HS-27A (cell line): ENCODE data around the gene DGCR8.

ENCODE experiments used
- DNase-seq: peaks from one replicate; pipeline ENCODE4 v3.0.0-alpha.2; 2012; ENCODE audit warnings: low read depth, missing footprints

DGCR8 gene

GRCh38 chr22:20079745-20080444, at the start of gene DGCR8:
TSS of gene DGCR8 (plus strand) at chr22:20080241. CDS start at chr22:20085964, 5,723 bp downstream.
- DNase-seq: peak; percentile 76

GRCh38 chr22:20031732-20032406, 48.2 kb upstream of the DGCR8 start:
- DNase-seq: no peak

GRCh38 chr22:20032407-20032991, 47.5 kb upstream of the DGCR8 start:
- DNase-seq: no peak

- no peak for DNase-seq
Observed at GRCh38 chr22:20033045-20033706, 46.9 kb upstream of the DGCR8 start.

GRCh38 chr22:20034143-20034542, 45.9 kb upstream of the DGCR8 start:
- DNase-seq: no peak

- no peak for DNase-seq
Observed at GRCh38 chr22:20035375-20036083, 44.5 kb upstream of the DGCR8 start.

GRCh38 chr22:20036084-20036482, 44.0 kb upstream of the DGCR8 start:
- no peak for DNase-seq

- DNase-seq: no peak
Observed at GRCh38 chr22:20036535-20037392, 43.3 kb upstream of the DGCR8 start.

GRCh38 chr22:20037419-20037818, 42.6 kb upstream of the DGCR8 start:
- no peak for DNase-seq

GRCh38 chr22:20038574-20038973, 41.5 kb upstream of the DGCR8 start:
- no peak for DNase-seq

GRCh38 chr22:20039683-20040325, 40.2 kb upstream of the DGCR8 start:
- no peak for DNase-seq

GRCh38 chr22:20040327-20041200, 39.5 kb upstream of the DGCR8 start:
- DNase-seq: no peak

- DNase-seq: no peak
Observed at GRCh38 chr22:20043057-20043996, 36.7 kb upstream of the DGCR8 start.

- DNase-seq: no peak
Observed at GRCh38 chr22:20043997-20044342, 36.1 kb upstream of the DGCR8 start.

GRCh38 chr22:20044495-20045151, 35.4 kb upstream of the DGCR8 start:
- DNase-seq: no peak

GRCh38 chr22:20046730-20047129, 33.3 kb upstream of the DGCR8 start:
- DNase-seq: no peak

GRCh38 chr22:20051927-20052308, 28.1 kb upstream of the DGCR8 start:
- DNase-seq: no peak
